Stomach (tissue), 9 donors: ENCODE measurements around the gene CALN1. TPM values are rescaled to one million over a fixed set of nuclear protein-coding genes. Genes with fewer than 3 reads are reported as not detected.

Experiments used
- DNase-seq, 2 donors: peaks; one replicate each; pipeline versions ENCODE4 v3.0.0 to v3.0.0-alpha.2; 2013 to 2019
- H3K27ac ChIP-seq, 5 donors: fragments of 200-600 bp in 4 of 5; sonication (generic) in 4 of 5; one replicate each; pipeline ENCODE4 v1.5.1; 2013 to 2019; ENCODE audit warnings: mild to moderate bottlenecking in 1 of 5, moderate library complexity in 1 of 5
- H3K27me3 ChIP-seq, 3 donors: fragments of 200-600 bp; sonication (generic); one replicate each; pipeline ENCODE4 v1.5.1; 2017 to 2019; ENCODE audit warnings: mixed run types in 1 of 3
- H3K36me3 ChIP-seq, 4 donors: fragments of 200-600 bp; sonication (generic); 1 replicate in 3 of 4; 2 replicates in 1 of 4; pipeline ENCODE4 v1.5.1; 2016 to 2019
- H3K4me1 ChIP-seq, 4 donors: fragments of 200-600 bp; sonication (generic); one replicate each; pipeline ENCODE4 v1.5.1; 2016 to 2019
- H3K4me3 ChIP-seq, 4 donors: fragments of 200-600 bp; sonication (generic) in 3 of 4; one replicate each; pipeline ENCODE4 v1.5.1; 2016 to 2019; ENCODE audit warnings: mild to moderate bottlenecking in 1 of 4
- H3K9me3 ChIP-seq, 4 donors: fragments of 200-600 bp; sonication (generic); one replicate each; pipeline ENCODE4 v1.5.1; 2016 to 2019
- EP300 ChIP-seq: sonication (generic); formaldehyde crosslinking; IDR thresholded peaks from one replicate; pipeline ENCODE4 v1.6.1; 2017; ENCODE audit warnings: antibody characterized with exemption
- POLR2A ChIP-seq, 4 donors: fragments of 450-650 bp; IDR thresholded peaks; one replicate each; pipeline ENCODE4 v1.6.1; 2016; ENCODE audit warnings: antibody characterized with exemption in 4 of 4, control low read depth in 2 of 4, mild to moderate bottlenecking in 1 of 4, moderate library complexity in 1 of 4
- POLR2AphosphoS5 ChIP-seq, 3 donors: sonication (generic); formaldehyde crosslinking; IDR thresholded peaks; one replicate each; pipeline ENCODE4 v1.6.1; 2016; ENCODE audit warnings: antibody characterized with exemption in 3 of 3
- WGBS, 5 donors: extraction: QIAGEN DNeasy Blood & Tissue Kit in 3 of 5; methylation state at CpG; one replicate each; pipeline versions ENCODE4 v1.1.5 to v1.1.7; 2013 to 2018; 5-methylcytosine and 5-hydroxymethylcytosine counted together
- intact Hi-C: fragments of 100-400 bp; cut with DNase I; formaldehyde crosslinking; loops from one replicate; pipeline ENCODE4 v1.15.1; 2023; ENCODE audit warnings: low total_unique reads
- polyA plus RNA-seq, 3 donors: library from polyadenylated mRNA; stranded (reverse); fragments of 200-250 nt; gene quantifications; one replicate each; pipeline ENCODE4 v1.2.3, GENCODE V29; 2013
- total RNA-seq, 5 donors: library from RNA; depleted of rRNA; stranded (reverse); fragments of >200 nt; gene quantifications; one replicate each; pipeline versions ENCODE4 v1.1.0 to v1.2.3, GENCODE V29; 2014 to 2016
- TF ChIP-seq, protein P1 (sequence below), 7 experiments: fragments of 450-650 bp in 4 of 7; fragments of 200-600 bp in 3 of 7; sonication (generic) in 3 of 7; IDR thresholded peaks; one replicate each; pipeline ENCODE4 v1.5.1; 2016 to 2019; ENCODE audit warnings: antibody characterized with exemption in 7 of 7, control low read depth in 2 of 7, mild to moderate bottlenecking in 1 of 7
- donor health status: healthy with polysubstance abuse.
- donor health status: Bipolar disorder and iron deficiency.
- donor health status: healthy.

Gene CALN1
- total and polyA plus RNA-seq, 8 donors, result under 0.01 to 51.9 (median 0.37) TPM; not detected in 5

GRCh38 chr7:71784180-71784579 lies 628.0 kb downstream of the CALN1 start:
- DNase-seq, result no peak
- no peaks in the 10 kb centered on the region for H3K27me3 ChIP-seq
- H3K4me1 ChIP-seq, result no peaks in the 10 kb centered on the region
- no peak for TF ChIP-seq POLR2A (IDR thresholded peaks at IDR 0.05)
- TF ChIP-seq, protein P1, sequence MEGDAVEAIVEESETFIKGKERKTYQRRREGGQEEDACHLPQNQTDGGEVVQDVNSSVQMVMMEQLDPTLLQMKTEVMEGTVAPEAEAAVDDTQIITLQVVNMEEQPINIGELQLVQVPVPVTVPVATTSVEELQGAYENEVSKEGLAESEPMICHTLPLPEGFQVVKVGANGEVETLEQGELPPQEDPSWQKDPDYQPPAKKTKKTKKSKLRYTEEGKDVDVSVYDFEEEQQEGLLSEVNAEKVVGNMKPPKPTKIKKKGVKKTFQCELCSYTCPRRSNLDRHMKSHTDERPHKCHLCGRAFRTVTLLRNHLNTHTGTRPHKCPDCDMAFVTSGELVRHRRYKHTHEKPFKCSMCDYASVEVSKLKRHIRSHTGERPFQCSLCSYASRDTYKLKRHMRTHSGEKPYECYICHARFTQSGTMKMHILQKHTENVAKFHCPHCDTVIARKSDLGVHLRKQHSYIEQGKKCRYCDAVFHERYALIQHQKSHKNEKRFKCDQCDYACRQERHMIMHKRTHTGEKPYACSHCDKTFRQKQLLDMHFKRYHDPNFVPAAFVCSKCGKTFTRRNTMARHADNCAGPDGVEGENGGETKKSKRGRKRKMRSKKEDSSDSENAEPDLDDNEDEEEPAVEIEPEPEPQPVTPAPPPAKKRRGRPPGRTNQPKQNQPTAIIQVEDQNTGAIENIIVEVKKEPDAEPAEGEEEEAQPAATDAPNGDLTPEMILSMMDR (IDR thresholded peaks at IDR 0.05), result no peak
- H3K9me3 ChIP-seq, result peaks cover 5 to 27% (median 23%) of the 10 kb centered on the region in 4 donors
- 43 to 49% (median 47%) methylated on average over 3 of the region's 3 CpGs for WGBS, 5 donors
- H3K36me3 ChIP-seq, result no peaks in the 10 kb centered on the region
- intact Hi-C loops, result no loop called here
- no peak overlapping the region for H3K27ac ChIP-seq
- H3K4me3 ChIP-seq, result no peak overlapping the region

- Histone ChIP-seq H3K9me3 (peaks cover 5 to 24% (median 22%) of the 10 kb centered on the region in 4 donors), H3K4me1 (no peaks in the 10 kb centered on the region), H3K4me3 (no peak overlapping the region), H3K27ac (no peak overlapping the region), H3K27me3 (no peaks in the 10 kb centered on the region), H3K36me3 (no peaks in the 10 kb centered on the region)
- intact Hi-C loops, result no loop called here
- TF ChIP-seq POLR2AphosphoS5 (IDR thresholded peaks at IDR 0.05), result no peak
- no peak for TF ChIP-seq POLR2A (IDR thresholded peaks at IDR 0.05)
- TF ChIP-seq, protein P1 (IDR thresholded peaks at IDR 0.05), result no peak
- TF ChIP-seq EP300, result no peak
- 37 to 58% (median 40%) methylated on average over 3 of the region's 3 CpGs for WGBS, 5 donors
- DNase-seq, result no peak
Observed at GRCh38 chr7:71783779-71784178, 628.4 kb downstream of the CALN1 start.

DNA sequence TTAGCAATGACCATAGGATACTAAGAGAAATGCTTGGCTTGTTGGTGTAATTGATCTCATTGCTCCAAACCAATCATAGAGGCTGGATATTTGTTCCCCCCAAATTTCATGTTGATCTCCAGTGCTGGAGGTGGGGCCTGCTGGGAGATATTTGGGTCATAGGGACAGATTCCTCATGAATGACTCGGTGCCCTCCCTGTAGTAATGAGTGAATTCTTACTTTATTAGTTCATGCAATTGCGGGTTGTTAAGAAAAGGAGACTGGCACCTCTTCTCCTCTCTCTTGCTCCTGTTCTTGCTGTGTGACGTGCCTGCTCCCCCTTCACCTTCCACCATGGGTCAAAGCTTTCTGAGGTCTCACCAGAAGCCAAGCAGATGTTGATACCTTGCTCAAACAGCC lies 630.1 kb downstream of the CALN1 start:
- TF ChIP-seq POLR2A (IDR thresholded peaks at IDR 0.05), result no peak
- TF ChIP-seq EP300, result no peak
- no peak for TF ChIP-seq POLR2AphosphoS5 (IDR thresholded peaks at IDR 0.05)
- TF ChIP-seq, protein P1 (IDR thresholded peaks at IDR 0.05), result no peak
- Histone ChIP-seq H3K4me1 (no peaks in the 10 kb centered on the region), H3K27me3 (no peaks in the 10 kb centered on the region), H3K36me3 (no peaks in the 10 kb centered on the region), H3K4me3 (no peak overlapping the region), H3K9me3 (peaks cover 0 to 10% (median 8%) of the 10 kb centered on the region in 4 donors), H3K27ac (no peak overlapping the region)
- no peak for DNase-seq
- 75 to 88% (median 81%) methylated on average over 3 of the region's 3 CpGs for WGBS, 5 donors
- intact Hi-C loops, result no loop called here

DNA sequence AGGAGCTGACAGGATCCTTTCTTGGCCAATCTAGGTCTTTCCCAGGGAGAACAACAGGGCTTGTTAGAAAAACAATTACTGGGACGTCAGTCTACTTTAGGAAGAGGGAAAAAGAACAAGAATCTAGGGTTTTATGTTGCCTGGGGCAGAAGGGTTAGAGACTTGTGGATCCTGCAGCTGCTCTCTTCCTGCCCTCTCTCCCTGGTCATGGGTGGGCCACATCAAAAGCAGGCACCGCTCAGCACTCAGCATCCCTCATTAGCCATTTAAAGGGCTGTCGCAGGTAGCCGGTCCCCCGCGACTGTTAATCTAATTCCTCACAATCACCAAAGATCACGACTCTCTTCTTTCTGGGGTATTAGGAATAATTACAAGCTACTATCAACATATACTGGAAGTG lies 631.9 kb downstream of the CALN1 start:
- Histone ChIP-seq H3K36me3 (no peaks in the 10 kb centered on the region), H3K27ac (no peak overlapping the region), H3K4me1 (no peaks in the 10 kb centered on the region), H3K27me3 (no peaks in the 10 kb centered on the region), H3K9me3 (peaks cover 0 to 3% (median 0%) of the 10 kb centered on the region in 4 donors), H3K4me3 (no peak overlapping the region)
- intact Hi-C loops, result no loop called here
- TF ChIP-seq POLR2AphosphoS5 (IDR thresholded peaks at IDR 0.05) (no peak), EP300 (no peak), POLR2A (IDR thresholded peaks at IDR 0.05) (no peak)
- TF ChIP-seq, protein P1 (IDR thresholded peaks at IDR 0.05), result no peak
- no peak for DNase-seq
- 35 to 53% (median 42%) methylated on average over 7 of the region's 7 CpGs for WGBS, 5 donors
